Measurements from ENCODE around the gene WNK1.
"Not testable (repeated sequence)": the region's sequence is repeated elsewhere in the genome, so short reads cannot be mapped to it uniquely, and the experiment has no call there.

The WNK1 gene

GRCh38 chr12:911191-911826 lies 158.9 kb downstream of the WNK1 start:
- peak; percentile 92 for DNase-seq (ENCODE audit: low spot score)

DNA sequence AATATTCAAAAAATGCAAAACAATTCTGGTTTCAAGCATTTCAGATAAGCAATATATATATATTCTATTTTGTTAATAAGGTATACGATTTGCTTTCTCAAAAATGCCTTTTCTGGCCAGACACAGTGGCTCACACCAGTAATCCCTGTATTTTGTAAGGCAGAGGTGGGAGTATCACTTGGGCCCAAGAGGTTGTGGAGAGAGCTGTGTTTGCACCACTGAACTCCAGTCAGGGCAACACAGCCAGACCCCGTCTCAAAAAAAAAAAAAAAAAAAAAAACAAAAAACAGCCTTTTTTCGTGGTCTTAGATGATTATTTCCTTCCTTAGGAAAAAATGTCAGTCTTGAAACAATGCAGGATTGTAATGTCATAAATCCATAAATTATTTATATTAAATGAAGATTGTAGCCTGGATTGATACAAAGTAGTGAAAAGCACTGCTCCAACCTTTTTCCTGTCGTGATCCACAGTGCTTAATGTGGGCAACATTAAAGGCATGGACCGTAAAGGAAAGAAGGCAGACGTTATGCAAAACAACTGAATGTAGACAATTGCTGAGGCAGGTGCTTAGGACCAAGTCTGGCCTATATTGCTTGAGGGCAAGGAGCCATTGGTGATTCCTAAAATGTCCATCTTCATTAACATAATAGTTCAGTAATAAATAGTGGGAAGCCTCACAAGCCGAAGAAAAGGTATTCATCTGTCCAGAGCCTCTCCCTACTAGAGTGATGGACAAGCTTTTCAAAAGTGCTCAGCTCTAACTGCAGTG lies 160.3 kb downstream of the WNK1 start:
- DNase-seq (ENCODE audit: low spot score): no peak

DNA sequence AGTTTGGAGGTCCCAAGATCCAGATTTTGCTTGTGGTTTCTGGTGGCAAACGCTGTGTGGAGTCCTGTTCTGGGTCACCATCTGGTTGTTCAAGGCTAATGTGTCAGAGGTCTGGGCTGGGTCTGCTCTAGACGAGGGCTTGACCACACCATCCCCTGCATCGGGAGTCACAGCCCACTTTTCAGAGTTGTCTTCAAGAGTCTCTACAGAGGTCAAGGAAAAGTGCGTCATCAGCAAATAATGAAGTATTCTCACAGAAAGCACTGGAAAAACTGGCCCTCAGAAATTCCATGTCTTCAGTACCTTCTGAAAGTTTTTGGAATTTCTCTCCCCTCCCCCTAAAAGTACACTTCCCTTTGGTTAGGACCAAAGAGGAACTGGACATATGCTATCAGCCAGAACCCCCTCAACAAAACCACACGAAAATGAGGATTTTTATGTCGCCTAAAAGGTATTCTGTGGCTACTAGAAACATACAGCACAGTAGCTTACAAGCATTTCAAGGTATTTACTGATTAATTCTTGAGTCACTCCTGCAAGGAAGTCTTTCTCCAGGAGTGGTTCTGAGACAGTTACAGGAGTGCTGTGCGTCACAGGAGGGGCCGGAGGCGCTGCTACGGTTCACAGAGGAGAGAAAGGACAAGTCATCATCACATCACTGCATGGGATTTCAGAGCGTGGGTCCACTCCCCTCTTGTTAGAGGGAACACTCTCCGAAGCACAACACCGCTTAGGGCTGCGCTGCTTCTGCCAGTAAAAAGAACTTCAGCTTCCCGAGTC lies 161.7 kb downstream of the WNK1 start:
- no peak for DNase-seq (ENCODE audit: low spot score)

DNA sequence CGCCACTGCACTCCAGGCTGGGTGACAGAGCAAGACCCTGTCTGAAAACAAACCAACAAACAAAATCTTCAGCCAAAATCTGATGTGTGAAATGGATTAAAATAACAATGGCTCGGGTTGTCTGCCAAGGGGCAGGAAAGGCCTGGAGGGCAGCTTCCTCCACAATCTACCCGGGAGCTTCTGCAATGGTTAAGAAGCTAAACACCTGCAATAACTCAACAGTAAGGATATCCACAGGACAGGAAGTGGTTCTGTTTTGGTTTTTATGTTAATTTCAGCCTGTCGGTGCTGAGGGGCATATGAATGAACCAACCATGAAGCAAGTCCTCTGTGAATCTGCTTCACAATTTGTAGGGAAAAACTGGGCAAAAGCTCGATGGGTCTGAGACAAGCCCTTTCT lies 162.7 kb downstream of the WNK1 start:
- no peak for DNase-seq (ENCODE audit: low spot score)

DNA sequence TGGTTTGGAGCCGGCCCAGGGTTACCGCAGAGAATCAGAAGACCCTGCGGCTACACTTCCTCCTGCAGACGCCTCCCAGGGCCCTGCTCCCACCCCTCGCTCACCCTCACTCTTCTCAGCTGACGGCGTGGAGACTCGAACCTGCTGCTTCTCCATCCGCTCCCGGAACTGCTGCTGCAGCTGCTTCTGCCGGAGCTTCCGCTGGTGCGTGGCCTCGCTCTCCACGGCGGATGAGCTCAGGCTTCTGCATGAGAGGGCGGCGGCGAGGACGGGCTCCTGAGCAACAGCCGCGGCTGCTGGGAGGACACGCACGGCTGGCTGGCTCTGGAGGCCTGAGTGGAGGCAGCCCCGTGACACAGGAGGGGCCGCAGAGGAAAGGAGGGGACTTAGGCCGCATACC lies 163.9 kb downstream of the WNK1 start:
- no peak for DNase-seq (ENCODE audit: low spot score)

DNA sequence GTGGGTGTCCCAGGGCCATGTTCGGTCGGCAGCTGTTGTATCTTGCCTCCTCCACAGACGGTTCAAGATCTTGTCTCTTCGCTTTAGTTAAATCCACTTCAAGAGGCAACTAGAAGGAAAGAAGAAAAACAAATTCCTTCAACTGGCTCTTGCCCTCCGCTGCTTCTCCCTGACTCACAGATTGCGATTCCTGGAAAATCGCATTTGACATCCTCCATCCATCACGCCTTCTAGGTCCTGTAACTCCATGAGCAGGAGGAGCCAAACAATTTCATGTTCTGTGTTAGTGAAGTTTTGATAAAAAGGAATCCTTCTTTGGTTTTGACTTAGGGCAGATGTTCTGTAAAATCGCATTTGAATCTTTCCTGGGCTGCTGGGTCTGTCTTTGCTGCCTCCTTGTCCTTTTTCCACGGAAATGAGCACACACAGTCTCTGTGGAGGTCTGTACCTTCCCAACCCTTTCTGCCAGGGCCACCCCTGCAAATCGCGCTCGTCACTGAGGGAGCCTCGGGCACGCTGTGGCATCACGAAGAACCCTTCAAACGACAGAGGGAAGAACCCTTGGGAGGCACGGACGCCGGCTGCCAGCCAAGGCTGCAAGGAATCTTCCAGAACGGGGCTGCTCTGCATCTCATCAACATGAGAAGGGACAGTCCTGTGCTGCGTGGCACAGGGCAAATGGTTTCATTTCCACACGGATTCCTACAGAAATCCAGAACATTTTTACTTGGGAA lies 164.5 kb downstream of the WNK1 start:
- DNase-seq (ENCODE audit: low spot score): no peak

- DNase-seq (ENCODE audit: low spot score): no peak
These were observed 168.3 kb downstream of the WNK1 start for GRCh38 chr12:920676-921075.

- no peak for DNase-seq (ENCODE audit: low spot score)
These were observed 169.9 kb downstream of the WNK1 start for GRCh38 chr12:922285-922684.

- DNase-seq (ENCODE audit: low spot score): no peak
These were observed 174.3 kb downstream of the WNK1 start for GRCh38 chr12:926641-927040.

DNA sequence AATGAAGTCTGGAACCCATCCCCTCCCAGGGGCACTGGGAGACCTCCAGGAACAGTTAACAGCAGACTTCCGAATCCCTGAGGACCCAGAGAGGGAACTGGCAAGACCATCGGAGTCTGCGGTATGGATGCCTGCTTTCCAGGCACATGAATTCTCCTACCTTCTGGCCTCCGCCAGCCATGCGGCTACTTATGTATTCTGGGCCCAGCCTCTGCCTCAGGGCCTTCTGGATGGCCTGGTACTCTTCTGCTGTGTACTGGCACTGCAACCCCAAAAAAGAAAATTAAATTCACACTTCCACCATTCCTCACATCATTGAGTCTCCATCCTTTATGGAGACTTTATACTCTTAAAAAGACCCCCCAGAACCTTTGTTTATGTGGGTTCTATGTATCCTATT lies 178.7 kb downstream of the WNK1 start:
- no peak for DNase-seq (ENCODE audit: low spot score)

DNA sequence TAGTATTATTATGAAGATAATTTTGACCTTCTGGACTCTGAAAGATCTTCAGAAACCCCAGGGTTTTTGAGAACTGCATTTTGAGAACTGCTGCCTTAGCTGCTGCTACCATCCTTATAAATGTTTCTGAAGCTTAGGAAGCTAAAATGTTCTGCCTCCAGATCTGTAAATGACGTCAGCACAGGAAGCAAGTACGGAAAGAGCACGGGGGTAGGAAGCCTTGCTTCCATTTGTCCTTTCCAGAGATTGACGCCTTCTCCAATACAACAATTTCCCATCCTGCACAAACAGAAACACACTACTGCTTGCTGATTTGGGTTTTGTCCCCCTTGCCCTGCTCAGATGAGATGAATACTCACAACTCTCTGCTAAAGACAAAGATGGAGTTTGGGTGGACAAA lies 179.2 kb downstream of the WNK1 start:
- DNase-seq (ENCODE audit: low spot score): no peak

DNA sequence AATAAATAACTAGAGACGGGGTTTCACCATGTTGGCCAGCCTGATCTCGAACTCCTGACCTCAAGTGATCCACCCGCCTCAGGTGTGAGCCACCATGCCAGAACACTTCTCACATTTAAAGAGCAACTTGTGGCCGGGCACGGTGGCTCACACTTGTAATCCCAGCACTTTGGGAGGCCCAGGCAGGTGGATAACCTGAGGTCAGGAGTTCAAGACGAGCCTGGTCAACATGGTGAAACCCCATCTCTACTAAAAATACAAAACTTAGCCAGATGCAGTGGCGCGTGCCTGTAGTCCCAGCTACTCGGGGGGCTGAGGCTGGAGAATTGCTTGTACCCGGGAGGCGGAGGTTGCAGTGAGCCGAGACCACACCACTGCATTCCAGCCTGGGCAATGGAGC lies 183.5 kb downstream of the WNK1 start:
- DNase-seq (ENCODE audit: low spot score): not testable (repeated sequence)

- no peak for DNase-seq (ENCODE audit: low spot score)
These were observed 184.3 kb downstream of the WNK1 start for GRCh38 chr12:936377-937345.

DNA sequence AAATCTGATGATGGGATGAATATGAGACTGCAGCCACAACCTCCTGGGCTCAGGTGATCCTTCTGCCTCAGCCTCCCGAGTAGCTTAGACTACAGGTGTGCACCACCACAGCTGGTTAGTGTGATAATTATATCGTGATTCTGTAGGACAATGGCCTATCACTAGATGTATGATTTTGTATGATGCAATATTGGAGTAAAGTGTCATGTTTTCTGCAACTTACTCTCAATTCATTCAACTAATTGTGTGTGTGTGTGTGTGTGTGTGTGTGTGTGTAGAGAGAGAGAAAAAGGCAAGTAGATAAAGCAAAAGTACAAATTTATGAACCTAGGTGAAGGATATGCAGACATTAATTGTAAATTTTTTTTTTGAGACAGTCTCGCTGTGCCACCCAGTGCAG lies 186.4 kb downstream of the WNK1 start:
- no peak for DNase-seq (ENCODE audit: low spot score)

DNA sequence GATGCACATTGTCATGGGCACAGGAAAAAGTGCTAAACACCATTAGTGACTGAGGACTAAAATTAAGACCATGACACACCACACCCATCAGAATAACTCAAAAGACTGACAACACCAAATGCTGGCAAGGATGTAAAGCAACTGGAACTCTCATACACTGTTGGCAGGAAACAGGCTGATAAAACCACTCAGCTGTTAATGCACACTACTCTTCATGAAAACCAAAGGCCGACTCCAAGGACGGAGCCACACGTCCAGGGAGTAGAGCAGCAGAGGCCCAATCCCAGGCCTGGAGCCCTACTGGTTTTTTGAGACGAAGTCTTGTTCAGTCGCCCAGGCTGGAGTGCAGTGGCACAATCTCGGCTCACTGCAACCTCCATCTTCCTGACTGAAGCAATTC lies 190.7 kb downstream of the WNK1 start:
- no peak for DNase-seq (ENCODE audit: low spot score)

- DNase-seq (ENCODE audit: low spot score): no peak
These were observed 191.8 kb downstream of the WNK1 start for GRCh38 chr12:944211-944610.

DNA sequence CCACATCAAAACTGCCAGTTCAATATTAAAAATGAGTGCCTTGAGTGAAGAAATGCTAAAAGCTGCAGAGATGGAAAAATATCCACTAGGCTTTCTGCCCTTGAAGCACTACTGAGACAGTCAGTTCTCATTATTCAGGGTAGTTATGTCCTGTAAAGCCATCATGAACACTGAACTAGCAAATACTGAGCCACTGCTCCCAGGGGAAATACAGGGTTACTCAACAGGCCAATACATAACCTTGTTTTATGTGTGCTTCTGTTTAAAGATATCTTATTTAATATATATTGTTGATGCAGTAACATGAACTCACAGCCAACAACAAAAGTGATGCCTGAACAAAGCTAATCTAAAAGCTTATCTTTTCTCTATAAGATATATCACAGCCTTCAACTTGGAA lies 193.8 kb downstream of the WNK1 start:
- no peak for DNase-seq (ENCODE audit: low spot score)

DNA sequence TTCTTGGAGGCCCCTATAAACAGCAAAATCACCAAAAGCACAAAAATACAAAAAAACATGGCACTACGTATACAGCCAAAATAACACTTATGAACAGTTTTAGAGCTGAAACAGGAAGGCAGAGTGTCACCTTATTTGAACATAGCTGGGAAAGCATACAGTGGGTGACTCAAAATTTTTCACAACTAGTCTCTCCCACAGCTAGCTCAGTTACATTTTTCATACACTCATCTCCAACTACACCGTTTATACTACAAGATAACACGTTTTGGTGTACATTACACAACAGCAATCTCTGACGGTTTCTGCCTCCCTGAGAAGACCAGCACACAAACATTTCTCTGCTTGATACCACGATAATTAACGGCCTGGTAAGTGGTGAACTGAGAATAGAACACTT lies 194.3 kb downstream of the WNK1 start:
- DNase-seq (ENCODE audit: low spot score): no peak

- DNase-seq (ENCODE audit: low spot score): no peak
These were observed 195.9 kb downstream of the WNK1 start for GRCh38 chr12:948238-948637.

DNA sequence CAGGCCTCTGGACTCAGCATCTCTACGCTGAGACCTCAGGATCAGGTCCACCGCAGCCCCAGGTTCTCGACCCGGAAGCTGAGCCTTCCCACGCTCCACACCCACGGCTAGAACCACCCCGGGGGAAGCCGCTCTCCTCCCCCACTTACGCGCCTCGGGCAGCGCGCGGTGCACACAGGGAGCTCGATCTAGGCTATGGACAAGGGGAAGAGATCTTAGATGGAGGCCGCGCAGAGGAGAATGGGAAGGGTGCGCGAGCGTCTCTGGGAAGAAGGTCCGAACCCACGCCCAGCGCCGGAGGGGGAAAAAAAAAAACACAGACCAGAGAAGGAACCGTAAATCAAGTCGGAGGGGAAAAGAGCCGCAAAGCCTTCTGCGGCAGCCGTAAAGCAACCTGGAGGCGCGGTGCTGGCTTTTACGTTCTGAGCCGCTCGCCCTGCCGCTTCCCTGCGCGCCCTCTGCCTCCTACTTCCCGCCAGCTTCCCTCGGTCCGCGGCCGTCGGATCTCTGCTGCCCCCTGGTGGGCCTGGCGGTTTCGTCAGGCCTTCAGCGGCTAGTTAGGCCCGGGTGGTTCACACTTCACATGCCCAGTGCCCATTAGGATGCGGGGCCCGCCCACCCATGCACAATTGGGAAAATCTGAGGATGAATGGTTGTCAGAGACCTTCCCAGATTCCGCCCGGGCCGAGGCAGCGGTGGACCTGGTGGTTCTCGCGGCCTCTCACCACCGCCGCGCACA lies 197.2 kb downstream of the WNK1 start, which contains the start of gene RAD52:
Gene RAD52 (minus strand): TSS at position 242 of the 739 bp plus-strand sequence. CDS start 16,636 bp downstream, outside the sequence.
- peak; percentile 96 for DNase-seq (ENCODE audit: low spot score)

All from hematopoietic multipotent progenitor cell treated with erythropoietin and hydrocortisone succinate and interleukin-3 and kit ligand, for 17 days (in vitro differentiated cells).